ENCODE data around the gene CDC42BPB.
A peak's percentile ranks its signal among the peaks of the same experiment; 100 is the strongest.

CDC42BPB gene

DNA sequence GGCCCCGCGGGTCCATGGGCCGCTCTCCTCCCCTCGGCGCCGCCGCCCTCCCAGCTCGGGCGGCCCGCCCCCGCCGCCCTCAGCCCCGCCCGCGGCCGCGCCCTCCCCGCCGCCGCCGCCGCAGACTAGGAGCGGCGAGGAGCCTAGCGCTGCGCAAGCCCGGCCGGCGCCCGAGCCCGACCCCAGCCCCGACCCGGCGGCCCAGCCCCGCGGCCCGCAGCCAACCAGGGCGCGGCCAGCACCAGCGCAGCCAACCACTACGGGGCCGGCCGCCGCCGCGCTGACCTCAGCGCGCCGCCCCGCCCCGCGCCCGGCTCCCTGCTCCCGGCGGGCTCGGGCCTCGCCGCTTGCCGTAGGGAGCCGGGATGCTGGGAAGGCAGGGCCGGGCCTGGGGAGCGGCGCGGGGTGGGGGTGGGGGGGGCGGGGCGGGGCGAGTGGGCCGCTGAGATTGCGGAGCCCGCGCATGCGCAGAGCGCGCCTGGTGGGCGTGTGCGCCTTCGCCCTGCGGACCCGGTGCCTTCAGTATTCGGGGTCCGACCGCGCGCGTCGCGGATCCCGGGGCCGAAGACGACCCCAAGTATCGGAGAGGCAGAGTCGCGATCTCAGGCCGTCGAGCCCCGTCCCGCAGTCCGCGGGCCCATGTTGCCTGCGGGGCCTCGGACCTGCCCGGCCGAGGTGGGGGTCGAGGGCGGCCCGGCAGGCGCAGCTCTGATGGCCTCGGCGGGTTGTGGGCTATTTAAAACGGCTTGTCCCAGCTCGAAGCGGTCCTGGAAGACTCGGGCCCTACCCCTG is at the start of gene CDC42BPB:
CDC42BPB (minus strand) TSS at position 178 of the 792 bp plus-strand sequence. CDS start 376 bp downstream, outside the sequence.
- DNase-seq (ENCODE audit: low read depth), result no peak

DNA sequence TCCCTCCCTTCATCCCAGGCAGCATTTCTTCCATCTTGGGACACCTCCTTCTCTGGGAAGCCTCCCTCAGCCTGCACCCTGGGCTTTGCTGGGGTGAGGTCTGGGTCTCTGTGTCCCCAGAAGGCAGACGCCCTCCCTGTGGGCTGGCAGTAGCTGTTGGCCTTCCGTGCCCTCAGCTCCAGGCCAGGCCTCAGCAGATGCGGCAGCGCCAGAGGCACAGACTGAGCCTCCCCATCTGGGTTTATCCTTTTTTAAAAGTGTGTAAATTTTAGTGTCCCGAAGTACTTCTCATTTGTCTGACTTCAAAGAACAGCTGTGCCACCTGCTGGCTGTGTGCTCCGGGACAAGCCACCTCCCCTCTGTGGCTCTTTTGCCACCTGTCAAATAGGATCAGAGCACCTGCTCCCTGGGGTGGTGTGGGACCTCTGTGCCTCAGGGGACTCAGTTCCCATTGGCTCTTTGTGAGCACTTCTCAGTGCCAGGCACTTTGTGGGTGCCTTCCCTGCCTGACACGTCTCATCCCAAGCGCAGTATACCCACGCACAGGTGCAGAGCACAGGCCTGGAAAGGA is 48.3 kb upstream of the CDC42BPB start:
- DNase-seq (ENCODE audit: low read depth), result no peak

- peak; percentile 75 for DNase-seq (ENCODE audit: low read depth)
Observed at GRCh38 chr14:103104654-103105452, 47.5 kb upstream of the CDC42BPB start.

- no peak for DNase-seq (ENCODE audit: low read depth)
Observed at GRCh38 chr14:103104389-103104653, 47.0 kb upstream of the CDC42BPB start.

DNA sequence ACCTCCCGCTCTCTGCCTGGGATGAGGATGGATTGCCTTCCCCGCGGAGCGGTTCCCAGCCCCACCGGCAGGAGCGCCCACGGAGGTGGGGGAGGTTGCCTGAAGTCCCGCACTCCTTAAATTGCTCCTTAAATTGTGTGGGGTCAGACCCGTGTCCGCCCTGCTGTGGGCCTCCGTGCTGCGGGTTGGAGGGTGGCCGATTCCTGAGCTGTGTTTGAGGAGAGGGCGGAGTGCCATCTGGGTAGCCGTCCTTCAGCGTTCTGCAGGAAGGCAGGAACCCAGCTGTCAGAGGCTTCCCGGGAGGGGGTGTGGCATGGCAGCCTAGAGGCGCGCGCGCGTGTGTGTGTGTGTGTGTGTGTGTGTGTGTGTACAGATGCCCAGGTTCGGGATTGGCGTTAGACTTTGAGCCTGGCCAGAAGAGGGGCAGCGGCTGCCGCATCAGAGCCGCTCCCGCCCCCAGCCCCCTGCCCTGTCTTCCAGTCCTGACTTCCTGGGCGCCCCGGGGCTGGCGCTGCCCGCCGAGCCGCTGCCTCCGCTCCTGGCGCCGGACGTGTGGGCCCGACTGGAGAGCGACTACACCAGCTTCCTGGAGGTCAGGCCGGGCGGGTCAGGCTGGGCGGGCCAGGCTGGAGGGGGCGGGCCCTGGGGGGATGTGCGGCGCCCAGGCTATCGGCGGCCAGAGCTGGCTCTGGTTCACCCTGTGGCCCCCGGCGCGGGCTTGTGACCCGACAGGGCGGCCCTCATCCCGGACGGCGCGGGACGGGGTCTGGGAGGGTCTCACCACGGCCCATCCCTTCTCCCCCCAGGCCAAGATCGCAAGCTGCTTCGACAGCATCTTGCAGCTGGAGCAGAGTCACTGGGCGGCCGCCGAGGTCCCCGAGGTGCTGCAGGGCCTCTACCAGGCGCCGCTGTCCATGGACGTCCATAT is 46.4 kb upstream of the CDC42BPB start:
- no peak for DNase-seq (ENCODE audit: low read depth)

GRCh38 chr14:103102689-103103260 is 45.4 kb upstream of the CDC42BPB start:
- no peak for DNase-seq (ENCODE audit: low read depth)

DNA sequence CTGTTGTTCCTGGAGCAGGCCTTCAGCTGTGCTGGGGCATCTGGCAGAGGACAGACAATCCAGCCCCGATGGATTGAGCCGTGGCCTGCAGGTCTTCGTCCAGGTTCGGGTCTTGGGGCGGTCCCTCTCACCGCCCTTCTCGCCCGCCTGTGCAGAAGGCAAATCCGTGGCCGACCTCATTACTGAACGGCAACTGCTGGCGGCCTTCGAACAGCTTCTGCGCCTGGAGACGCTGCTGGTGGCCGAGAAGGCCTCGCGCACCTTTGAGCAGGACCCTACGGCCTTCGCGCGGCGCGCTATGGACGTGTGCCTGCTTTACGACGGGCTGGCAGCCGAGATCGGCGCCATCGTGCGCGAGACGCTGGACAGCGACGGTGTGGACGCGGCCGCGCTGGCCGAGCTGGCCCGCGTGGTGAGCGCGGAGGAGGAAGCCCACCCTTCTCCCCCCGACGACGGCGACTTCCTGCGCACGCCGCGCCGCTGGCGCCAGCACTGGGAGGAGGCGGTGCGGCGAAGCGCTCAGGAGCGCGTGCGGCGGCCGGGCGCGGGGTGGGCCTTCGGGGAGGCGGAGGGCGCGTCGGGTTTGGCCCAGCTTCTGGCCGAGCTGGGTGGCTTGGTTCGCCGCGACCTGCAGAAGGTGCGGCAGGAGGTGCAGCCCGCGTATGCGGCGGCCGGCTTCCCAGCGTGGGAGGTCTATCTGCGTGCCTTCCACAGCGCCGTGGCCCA is 44.8 kb upstream of the CDC42BPB start:
- no peak for DNase-seq (ENCODE audit: low read depth)

- no peak for DNase-seq (ENCODE audit: low read depth)
Observed at GRCh38 chr14:103101257-103101962, 44.1 kb upstream of the CDC42BPB start.

DNA sequence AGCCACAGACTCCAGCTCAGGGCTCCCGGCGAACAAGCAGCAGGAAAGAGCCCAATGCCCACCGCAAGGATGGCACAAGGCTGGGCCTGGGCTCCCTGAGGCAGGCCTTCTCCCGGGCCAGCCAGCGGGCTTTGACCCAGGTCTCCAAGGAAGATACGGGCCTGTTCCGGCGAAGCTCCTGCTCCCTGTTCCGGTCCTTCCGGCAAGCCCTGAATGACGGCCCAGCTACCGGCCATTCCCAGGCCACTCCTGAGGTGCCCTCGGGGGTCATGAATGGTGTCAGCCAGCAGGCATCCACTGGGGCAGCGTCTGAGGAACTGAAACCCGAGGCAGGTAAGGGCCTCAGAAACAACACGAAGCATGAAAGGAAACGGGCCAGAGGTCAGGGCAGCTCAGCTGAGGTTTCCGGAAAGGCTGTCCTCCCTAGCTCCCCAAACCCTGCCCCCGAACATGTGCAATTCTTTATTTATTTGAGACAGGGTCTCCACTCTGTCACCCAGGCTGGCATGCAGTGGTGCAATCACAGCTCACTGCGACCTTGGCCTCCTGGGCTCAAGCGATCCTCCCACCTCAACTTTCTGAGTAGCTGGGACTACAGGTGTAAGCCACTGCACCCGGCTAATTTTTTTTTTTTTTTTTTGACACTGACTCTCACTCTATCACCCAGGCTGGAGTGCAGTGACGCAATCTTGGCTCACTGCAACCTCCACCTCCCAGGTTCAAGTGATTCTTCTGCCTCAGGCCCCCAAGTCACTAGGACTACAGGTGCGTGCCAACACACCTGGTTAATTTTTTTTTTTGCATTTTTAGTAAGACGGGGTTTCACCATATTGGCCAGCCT is 43.2 kb upstream of the CDC42BPB start:
- no peak for DNase-seq (ENCODE audit: low read depth)

- DNase-seq (ENCODE audit: low read depth), result no peak
Observed at GRCh38 chr14:103099733-103100280, 42.5 kb upstream of the CDC42BPB start.

- no peak for DNase-seq (ENCODE audit: low read depth)
Observed at GRCh38 chr14:103099081-103099732, 41.9 kb upstream of the CDC42BPB start.

- DNase-seq (ENCODE audit: low read depth), result no peak
Observed at GRCh38 chr14:103097994-103098957, 40.9 kb upstream of the CDC42BPB start.

DNA sequence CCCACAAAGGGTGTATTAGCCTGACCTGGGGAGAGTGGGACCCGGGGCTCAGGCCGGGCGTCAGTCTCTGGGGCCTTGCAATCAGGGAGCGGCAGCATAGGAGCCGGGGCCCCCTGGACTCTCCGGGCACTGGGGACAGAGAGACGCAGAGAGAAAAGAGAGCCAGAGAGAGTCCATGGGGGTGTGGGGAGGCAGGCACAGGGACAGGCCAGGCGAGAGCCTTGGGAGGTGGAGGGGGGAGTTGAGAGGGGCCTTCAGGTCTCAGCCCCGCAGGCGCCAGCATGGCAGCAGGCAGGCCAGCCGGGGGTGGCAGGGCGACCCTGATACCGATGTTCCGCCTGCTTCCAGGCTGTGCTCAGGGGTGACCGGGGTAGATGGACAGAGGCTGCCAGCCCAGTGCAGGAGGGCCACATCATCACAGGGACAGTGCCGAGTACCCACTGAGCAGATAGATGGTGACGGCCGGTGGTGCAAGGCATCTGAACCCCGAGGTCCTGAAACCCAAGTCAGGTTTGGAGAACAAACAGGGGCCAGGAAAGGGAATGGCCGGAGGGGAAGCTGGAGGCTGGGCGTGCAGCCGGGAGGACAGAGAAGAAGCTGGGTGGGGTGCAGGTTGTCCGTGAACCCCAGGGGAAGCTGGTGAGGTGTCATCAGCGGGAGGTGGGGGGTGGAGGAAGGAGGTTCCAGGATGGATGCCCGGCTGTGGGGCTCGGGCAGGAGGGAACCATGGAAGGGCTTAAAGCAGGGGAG is 40.1 kb upstream of the CDC42BPB start:
- DNase-seq (ENCODE audit: low read depth), result no peak

- no peak for DNase-seq (ENCODE audit: low read depth)
Observed at GRCh38 chr14:103096387-103096786, 39.0 kb upstream of the CDC42BPB start.

DNA sequence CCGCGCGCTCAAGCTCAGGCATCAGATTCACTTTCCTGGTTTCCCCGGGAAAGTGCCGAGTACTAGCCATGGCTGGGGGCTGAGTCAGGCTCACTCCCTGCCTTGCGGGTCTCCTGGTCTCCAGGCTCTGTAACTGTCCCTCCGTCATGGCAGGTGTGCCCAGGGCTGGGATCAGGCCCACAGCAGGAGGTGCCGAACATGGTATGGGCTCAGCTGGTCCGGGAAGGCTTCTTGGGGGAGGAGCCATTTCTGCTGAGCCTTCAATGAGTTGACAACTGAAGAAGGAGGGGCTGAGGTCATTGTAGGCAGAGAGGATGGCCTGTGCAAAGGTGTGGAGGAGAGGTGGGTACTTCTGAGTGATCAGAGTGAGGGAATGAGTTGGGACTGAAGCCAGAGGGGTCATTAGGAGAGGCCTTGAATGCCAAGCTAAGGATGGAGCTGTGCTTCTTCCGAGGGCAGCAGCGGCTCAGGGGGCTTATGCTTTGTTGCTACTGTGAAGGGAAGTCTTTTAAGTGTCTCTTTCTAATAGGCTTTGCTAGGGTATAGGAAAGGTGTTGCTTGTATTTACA is 37.9 kb upstream of the CDC42BPB start:
- DNase-seq (ENCODE audit: low read depth), result no peak
